HCT116 (cell line): ENCODE measurements around the gene CFAP99.

Experiments
- FOSL1 ChIP-seq: IDR thresholded peaks from 2 replicates; pipeline ENCODE4 v1.6.1; 2012; ENCODE audit warnings: low read depth
- JUND ChIP-seq: IDR thresholded peaks from 2 replicates; pipeline ENCODE4 v1.6.1; 2012
- ZNF274 ChIP-seq: fragments of 200-500 bp; sonication (Bioruptor generic); IDR thresholded peaks from 2 replicates; pipeline ENCODE4 v1.6.1; 2014; ENCODE audit warnings: mild to moderate bottlenecking, low read depth, low read length, inconsistent platforms

DNA sequence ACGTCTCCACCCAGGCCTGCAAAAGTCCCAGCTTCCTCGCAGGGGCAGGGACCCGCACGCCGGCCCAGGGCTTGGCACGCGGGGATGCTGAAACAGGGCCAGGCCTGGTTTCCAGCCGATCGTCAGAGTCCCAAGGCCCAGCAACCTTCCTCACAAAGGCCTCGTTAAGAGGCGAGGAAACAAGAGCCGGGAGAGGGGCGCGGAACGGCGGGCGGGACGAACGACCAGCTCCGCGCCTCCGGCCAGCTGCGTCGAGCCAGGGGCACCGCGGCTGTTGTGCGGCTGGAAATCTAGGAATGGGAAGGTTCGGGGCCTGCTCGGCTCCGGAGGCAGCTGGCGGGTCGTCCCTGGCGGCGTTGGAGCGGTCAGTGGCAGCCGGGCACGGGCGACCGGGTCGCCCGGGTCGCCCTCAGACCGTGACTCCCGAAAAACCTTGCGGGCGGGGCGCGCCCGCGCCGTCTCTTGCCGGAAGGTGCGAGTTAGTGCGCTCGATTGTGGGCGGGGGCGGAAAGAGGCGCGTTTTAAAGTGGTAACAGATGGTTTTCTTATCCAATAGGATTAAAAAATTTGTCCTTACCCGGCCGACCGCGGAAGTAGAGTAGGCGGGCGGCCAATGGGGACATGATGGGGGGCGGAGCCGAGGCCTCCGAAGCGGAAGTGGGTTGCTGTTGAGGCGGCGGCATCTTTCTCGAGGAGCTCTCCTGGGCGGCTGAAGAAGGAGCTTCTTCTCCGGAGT lies 49.9 kb downstream of the CFAP99 start, which contains the start of gene RNF4:
- TF ChIP-seq JUND (no peak), ZNF274 (no peak), FOSL1 (no peak)
